WTC11 (cell line): ENCODE results near the gene DIPK2A. TPM values are rescaled to one million over a fixed set of nuclear protein-coding genes. Genes with fewer than 3 reads are reported as not detected.

Experiments
- ATAC-seq: fragments of 200-7000 bp; cut with Tn5 transposase; 2 replicates; pipeline ENCODE4 v1.10.0; 2021; ENCODE audit warnings: mild to moderate bottlenecking, moderate library complexity
- CTCF ChIA-PET: fragments of 300-600 bp; sonication (Branson Sonifier 250); formaldehyde crosslinking; loops from one replicate; lab custom pipeline; 2021; ENCODE audit warnings: antibody characterized with exemption; lab: Charles Lee
- POLR2A ChIA-PET: fragments of 350-600 bp; sonication (Branson Sonifier 250); formaldehyde crosslinking; loops from one replicate; lab custom pipeline; 2021; ENCODE audit warnings: antibody characterized with exemption; lab: Charles Lee
- DNase-seq: peaks from one replicate; pipeline ENCODE4 v3.0.0; 2021; ENCODE audit warnings: low spot score
- H3K27ac Mint-ChIP-seq: 2 replicates; pipeline ENCODE4 v1.8.0; 2021; ENCODE audit warnings: mixed read lengths
- H3K27me3 Mint-ChIP-seq: 2 replicates; pipeline ENCODE4 v1.8.0; 2021; ENCODE audit warnings: low read depth, mild to moderate bottlenecking, moderate library complexity, mixed read lengths
- H3K36me3 Mint-ChIP-seq: 2 replicates; pipeline ENCODE4 v1.8.0; 2021; ENCODE audit warnings: mixed read lengths
- H3K4me1 Mint-ChIP-seq: 2 replicates; pipeline ENCODE4 v1.8.0; 2022; ENCODE audit warnings: mixed read lengths
- H3K4me3 Mint-ChIP-seq: 2 replicates; pipeline ENCODE4 v1.8.0; 2021; ENCODE audit warnings: mild to moderate bottlenecking, moderate library complexity, mixed read lengths
- H3K9me3 Mint-ChIP-seq: 2 replicates; pipeline ENCODE4 v1.8.0; 2021; ENCODE audit warnings: mixed read lengths
- CREB1 ChIP-seq: sonication (generic); formaldehyde crosslinking; IDR thresholded peaks from 2 replicates; pipeline ENCODE4 v1.8.0; 2023; ENCODE audit warnings: mild to moderate bottlenecking, missing genetic modification reagents
- EMX1 ChIP-seq: fragments of 250-450 bp; sonication (Bioruptor Pico); IDR thresholded peaks from 2 replicates; pipeline ENCODE4 v1.8.0; 2021; ENCODE audit warnings: mild to moderate bottlenecking
- HMGA2 ChIP-seq: fragments of 250-450 bp; sonication (Bioruptor Pico); IDR thresholded peaks from 2 replicates; pipeline ENCODE4 v1.4.0; 2021; ENCODE audit warnings: mild to moderate bottlenecking, moderate library complexity
- JAZF1 ChIP-seq: fragments of 250-450 bp; sonication (Bioruptor Pico); IDR thresholded peaks from 2 replicates; pipeline ENCODE4 v1.9.0; 2021; ENCODE audit warnings: moderate library complexity, mild to moderate bottlenecking, inconsistent platforms
- MYBL2 ChIP-seq: sonication (generic); formaldehyde crosslinking; IDR thresholded peaks from 2 replicates; pipeline ENCODE4 v1.8.1; 2023; ENCODE audit warnings: mild to moderate bottlenecking, moderate library complexity, missing genetic modification reagents
- NFATC4 ChIP-seq: fragments of 250-450 bp; sonication (Bioruptor Pico); IDR thresholded peaks from 2 replicates; pipeline ENCODE4 v1.9.0; 2021; ENCODE audit warnings: mild to moderate bottlenecking
- OVOL2 ChIP-seq: fragments of 250-450 bp; sonication (Bioruptor Pico); IDR thresholded peaks from 2 replicates; pipeline ENCODE4 v1.9.0; 2021; ENCODE audit warnings: mild to moderate bottlenecking, borderline replicate concordance
- PRRX2 ChIP-seq: fragments of 250-450 bp; sonication (Bioruptor Pico); IDR thresholded peaks from 2 replicates; pipeline ENCODE4 v1.8.0; 2021; ENCODE audit warnings: mild to moderate bottlenecking
- RORB ChIP-seq: fragments of 250-450 bp; sonication (Bioruptor Pico); IDR thresholded peaks from 2 replicates; pipeline ENCODE4 v1.9.0; 2021; ENCODE audit warnings: mild to moderate bottlenecking
- TCF7 ChIP-seq: sonication (generic); formaldehyde crosslinking; IDR thresholded peaks from 2 replicates; pipeline ENCODE4 v1.8.0; 2022; ENCODE audit warnings: mild to moderate bottlenecking, low read depth, missing genetic modification reagents, moderate library complexity
- TEAD1 ChIP-seq: sonication (generic); formaldehyde crosslinking; IDR thresholded peaks from 2 replicates; pipeline ENCODE4 v1.8.0; 2022; ENCODE audit warnings: mild to moderate bottlenecking, missing genetic modification reagents
- ZBTB21 ChIP-seq: sonication (generic); formaldehyde crosslinking; IDR thresholded peaks from 2 replicates; pipeline ENCODE4 v1.8.1; 2023; ENCODE audit warnings: mild to moderate bottlenecking, missing genetic modification reagents, borderline replicate concordance
- ZNF121 ChIP-seq: sonication (generic); formaldehyde crosslinking; IDR thresholded peaks from 2 replicates; pipeline ENCODE4 v1.8.0; 2023; ENCODE audit warnings: missing genetic modification reagents
- ZNF138 ChIP-seq: sonication (generic); formaldehyde crosslinking; conservative IDR thresholded peaks from 2 replicates; pipeline ENCODE4 v1.8.1; 2022; ENCODE audit warnings: mild to moderate bottlenecking, moderate library complexity, missing genetic modification reagents
- ZNF416 ChIP-seq: fragments of 250-450 bp; sonication (Bioruptor Pico); IDR thresholded peaks from 2 replicates; pipeline ENCODE4 v1.9.0; 2021; ENCODE audit warnings: mild to moderate bottlenecking, inconsistent platforms
- ZNF423 ChIP-seq: fragments of 250-450 bp; sonication (Bioruptor Pico); IDR thresholded peaks from 2 replicates; pipeline ENCODE4 v2.1.2; 2022; ENCODE audit warnings: mild to moderate bottlenecking, moderate library complexity
- total RNA-seq: library from RNA; stranded (reverse); gene quantifications from 3 replicates; pipeline ENCODE4 v1.2.3, GENCODE V29; 2021
- TF ChIP-seq, protein P1 (sequence below): sonication (generic); formaldehyde crosslinking; IDR thresholded peaks from 2 replicates; pipeline ENCODE4 v1.8.1; 2023; ENCODE audit warnings: mild to moderate bottlenecking, missing genetic modification reagents, moderate library complexity
- TF ChIP-seq, protein P2 (sequence below): sonication (generic); formaldehyde crosslinking; IDR thresholded peaks from 2 replicates; pipeline ENCODE4 v1.8.1; 2023; ENCODE audit warnings: mild to moderate bottlenecking, moderate library complexity, missing genetic modification reagents
- TF ChIP-seq, protein P3 (sequence below): sonication (generic); formaldehyde crosslinking; IDR thresholded peaks from 2 replicates; pipeline ENCODE4 v1.8.0; 2022; ENCODE audit warnings: mild to moderate bottlenecking, missing genetic modification reagents
- TF ChIP-seq, protein P4 (sequence below): fragments of 250-450 bp; sonication (Bioruptor Pico); IDR thresholded peaks from 2 replicates; pipeline ENCODE4 v1.8.0; 2021; ENCODE audit warnings: mild to moderate bottlenecking
- TF ChIP-seq, protein P5 (sequence below): sonication (generic); formaldehyde crosslinking; IDR thresholded peaks from 2 replicates; pipeline ENCODE4 v1.8.1; 2022; ENCODE audit warnings: mild to moderate bottlenecking, missing genetic modification reagents, moderate library complexity, borderline replicate concordance
- TF ChIP-seq, protein P6 (sequence below): sonication (generic); formaldehyde crosslinking; IDR thresholded peaks from 2 replicates; pipeline ENCODE4 v1.8.1; 2023; ENCODE audit warnings: mild to moderate bottlenecking, missing genetic modification reagents
- TF ChIP-seq, protein P7 (sequence below): sonication (generic); formaldehyde crosslinking; IDR thresholded peaks from 2 replicates; pipeline ENCODE4 v1.8.0; 2022; ENCODE audit warnings: mild to moderate bottlenecking, missing genetic modification reagents
- TF ChIP-seq, protein P8 (sequence below): sonication (generic); formaldehyde crosslinking; IDR thresholded peaks from 2 replicates; pipeline ENCODE4 v1.8.0; 2022; ENCODE audit warnings: mild to moderate bottlenecking, missing genetic modification reagents

DIPK2A gene
- total RNA-seq, 1 experiment from 2014 or later: 35.1 TPM

DNA sequence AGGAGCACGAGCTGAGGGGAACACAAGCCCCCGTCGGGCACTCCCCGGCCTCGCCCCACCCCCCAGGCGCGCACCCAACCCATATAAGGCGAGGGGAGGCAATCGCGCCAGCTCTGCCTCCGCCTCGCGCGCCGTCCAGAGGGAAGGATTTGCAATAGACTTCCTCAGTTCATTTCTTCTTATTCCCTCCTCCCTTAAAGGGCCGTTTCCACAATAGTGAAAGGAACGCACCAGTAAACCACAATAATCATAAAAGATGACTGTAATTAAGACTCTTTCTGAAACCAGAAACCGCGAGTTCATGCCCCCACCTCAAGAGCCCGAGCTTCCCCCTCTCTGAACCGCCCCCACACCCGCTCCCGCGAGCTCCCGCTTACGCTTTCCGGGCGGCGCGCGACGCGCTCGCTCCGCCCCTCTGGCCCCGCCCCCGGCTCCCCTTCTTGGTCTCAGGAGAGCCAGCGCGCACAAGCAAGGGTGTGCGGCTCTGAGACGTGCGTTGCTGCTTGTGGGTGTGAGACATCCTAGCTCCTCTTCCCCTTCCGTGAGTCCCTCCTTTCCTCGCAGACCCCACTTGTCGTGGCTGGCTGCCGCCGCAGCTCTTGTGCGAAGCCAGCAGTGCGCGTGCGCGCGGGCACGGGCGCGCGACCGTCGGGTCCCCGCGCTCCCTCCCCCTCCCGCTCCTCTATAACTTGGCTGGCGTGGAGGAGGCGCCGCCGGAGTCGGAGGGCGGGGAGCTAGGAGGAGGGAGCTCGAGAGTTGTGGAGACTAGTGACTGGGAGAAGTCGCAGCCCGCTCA, at the start of gene DIPK2A (continued):
- TF ChIP-seq ZNF138 (CRISPR knock-in tag) (0 out of 2 replicates have a peak, but pooled peaks have one; percentile 61), MYBL2 (CRISPR knock-in tag) (peak; percentile 17; the same call in 1 of the 2 replicates), NFATC4 (CRISPR knock-in tag) (no peak), CREB1 (CRISPR knock-in tag) (no peak), ZNF416 (no peak), RORB (no peak), JAZF1 (no peak), ZNF423 (CRISPR knock-in tag) (no peak), HMGA2 (CRISPR knock-in tag) (no peak), EMX1 (0 out of 2 replicates have a peak, but pooled peaks have one; percentile 28), PRRX2 (no peak), ZNF121 (CRISPR knock-in tag) (no peak), OVOL2 (CRISPR knock-in tag) (0 out of 2 replicates have a peak, but pooled peaks have one; percentile 15)
- TF ChIP-seq, protein P1, sequence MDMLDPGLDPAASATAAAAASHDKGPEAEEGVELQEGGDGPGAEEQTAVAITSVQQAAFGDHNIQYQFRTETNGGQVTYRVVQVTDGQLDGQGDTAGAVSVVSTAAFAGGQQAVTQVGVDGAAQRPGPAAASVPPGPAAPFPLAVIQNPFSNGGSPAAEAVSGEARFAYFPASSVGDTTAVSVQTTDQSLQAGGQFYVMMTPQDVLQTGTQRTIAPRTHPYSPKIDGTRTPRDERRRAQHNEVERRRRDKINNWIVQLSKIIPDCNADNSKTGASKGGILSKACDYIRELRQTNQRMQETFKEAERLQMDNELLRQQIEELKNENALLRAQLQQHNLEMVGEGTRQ (CRISPR knock-in tag): 0 out of 2 replicates have a peak, but pooled peaks have one; percentile 16
- TF ChIP-seq, protein P2, sequence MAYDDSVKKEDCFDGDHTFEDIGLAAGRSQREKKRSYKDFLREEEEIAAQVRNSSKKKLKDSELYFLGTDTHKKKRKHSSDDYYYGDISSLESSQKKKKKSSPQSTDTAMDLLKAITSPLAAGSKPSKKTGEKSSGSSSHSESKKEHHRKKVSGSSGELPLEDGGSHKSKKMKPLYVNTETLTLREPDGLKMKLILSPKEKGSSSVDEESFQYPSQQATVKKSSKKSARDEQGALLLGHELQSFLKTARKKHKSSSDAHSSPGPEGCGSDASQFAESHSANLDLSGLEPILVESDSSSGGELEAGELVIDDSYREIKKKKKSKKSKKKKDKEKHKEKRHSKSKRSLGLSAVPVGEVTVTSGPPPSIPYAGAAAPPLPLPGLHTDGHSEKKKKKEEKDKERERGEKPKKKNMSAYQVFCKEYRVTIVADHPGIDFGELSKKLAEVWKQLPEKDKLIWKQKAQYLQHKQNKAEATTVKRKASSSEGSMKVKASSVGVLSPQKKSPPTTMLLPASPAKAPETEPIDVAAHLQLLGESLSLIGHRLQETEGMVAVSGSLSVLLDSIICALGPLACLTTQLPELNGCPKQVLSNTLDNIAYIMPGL (CRISPR knock-in tag): no peak
- TF ChIP-seq, protein P3, sequence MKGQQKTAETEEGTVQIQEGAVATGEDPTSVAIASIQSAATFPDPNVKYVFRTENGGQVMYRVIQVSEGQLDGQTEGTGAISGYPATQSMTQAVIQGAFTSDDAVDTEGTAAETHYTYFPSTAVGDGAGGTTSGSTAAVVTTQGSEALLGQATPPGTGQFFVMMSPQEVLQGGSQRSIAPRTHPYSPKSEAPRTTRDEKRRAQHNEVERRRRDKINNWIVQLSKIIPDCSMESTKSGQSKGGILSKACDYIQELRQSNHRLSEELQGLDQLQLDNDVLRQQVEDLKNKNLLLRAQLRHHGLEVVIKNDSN (CRISPR knock-in tag): peak; percentile 18
- TF ChIP-seq, protein P4, sequence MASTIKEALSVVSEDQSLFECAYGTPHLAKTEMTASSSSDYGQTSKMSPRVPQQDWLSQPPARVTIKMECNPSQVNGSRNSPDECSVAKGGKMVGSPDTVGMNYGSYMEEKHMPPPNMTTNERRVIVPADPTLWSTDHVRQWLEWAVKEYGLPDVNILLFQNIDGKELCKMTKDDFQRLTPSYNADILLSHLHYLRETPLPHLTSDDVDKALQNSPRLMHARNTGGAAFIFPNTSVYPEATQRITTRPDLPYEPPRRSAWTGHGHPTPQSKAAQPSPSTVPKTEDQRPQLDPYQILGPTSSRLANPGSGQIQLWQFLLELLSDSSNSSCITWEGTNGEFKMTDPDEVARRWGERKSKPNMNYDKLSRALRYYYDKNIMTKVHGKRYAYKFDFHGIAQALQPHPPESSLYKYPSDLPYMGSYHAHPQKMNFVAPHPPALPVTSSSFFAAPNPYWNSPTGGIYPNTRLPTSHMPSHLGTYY (CRISPR knock-in tag): no peak
- TF ChIP-seq, protein P5, sequence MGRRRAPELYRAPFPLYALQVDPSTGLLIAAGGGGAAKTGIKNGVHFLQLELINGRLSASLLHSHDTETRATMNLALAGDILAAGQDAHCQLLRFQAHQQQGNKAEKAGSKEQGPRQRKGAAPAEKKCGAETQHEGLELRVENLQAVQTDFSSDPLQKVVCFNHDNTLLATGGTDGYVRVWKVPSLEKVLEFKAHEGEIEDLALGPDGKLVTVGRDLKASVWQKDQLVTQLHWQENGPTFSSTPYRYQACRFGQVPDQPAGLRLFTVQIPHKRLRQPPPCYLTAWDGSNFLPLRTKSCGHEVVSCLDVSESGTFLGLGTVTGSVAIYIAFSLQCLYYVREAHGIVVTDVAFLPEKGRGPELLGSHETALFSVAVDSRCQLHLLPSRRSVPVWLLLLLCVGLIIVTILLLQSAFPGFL (CRISPR knock-in tag): no peak
- TF ChIP-seq, all 79 proteins: peak for 14

DNA sequence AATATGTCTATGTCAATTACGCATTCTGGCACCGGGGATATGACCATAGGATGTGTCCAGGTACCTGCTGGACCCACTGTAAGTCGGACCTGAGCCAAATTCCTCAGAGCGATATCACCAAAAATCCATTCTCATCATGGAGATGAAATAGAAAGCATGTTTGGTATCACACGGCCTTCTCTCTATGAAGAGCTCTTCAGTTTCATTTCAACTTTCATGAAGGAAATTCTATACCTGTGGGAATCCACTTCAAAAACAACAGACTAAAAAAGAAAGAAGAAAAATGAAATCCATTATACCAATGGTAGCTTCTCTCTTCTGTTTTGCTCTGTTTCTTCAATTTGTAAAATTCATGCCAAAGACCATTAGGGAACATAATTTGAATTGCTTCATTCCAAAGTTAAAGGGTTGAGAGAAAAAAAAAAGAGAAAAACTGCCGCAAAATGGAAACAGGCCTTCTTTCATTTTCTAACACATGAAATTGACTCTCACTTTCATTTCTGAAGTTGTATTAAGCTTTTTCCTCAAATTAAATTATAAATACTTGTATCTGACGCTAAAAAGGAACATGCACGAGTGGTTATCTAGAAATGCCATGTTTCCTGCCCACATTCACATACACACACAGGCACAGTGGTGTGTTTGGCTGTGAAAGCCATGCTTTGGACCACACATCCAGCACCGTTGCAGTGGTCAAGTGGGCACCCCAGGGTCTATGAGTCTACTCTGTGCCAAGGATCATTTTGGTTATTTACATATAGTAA, 46.9 kb upstream of the DIPK2A start:
- Mint-ChIP-seq H3K9me3 (peaks cover 14% of the 10 kb centered on the region), H3K27ac (no peak overlapping the region), H3K4me1 (no peaks in the 10 kb centered on the region), H3K4me3 (no peak overlapping the region), H3K36me3 (no peaks in the 10 kb centered on the region), H3K27me3 (no peaks in the 10 kb centered on the region)
- ATAC-seq: no peak
- CTCF ChIA-PET: no interaction called here
- no peak for DNase-seq
- POLR2A ChIA-PET: no interaction called here
- TF ChIP-seq, protein P6, sequence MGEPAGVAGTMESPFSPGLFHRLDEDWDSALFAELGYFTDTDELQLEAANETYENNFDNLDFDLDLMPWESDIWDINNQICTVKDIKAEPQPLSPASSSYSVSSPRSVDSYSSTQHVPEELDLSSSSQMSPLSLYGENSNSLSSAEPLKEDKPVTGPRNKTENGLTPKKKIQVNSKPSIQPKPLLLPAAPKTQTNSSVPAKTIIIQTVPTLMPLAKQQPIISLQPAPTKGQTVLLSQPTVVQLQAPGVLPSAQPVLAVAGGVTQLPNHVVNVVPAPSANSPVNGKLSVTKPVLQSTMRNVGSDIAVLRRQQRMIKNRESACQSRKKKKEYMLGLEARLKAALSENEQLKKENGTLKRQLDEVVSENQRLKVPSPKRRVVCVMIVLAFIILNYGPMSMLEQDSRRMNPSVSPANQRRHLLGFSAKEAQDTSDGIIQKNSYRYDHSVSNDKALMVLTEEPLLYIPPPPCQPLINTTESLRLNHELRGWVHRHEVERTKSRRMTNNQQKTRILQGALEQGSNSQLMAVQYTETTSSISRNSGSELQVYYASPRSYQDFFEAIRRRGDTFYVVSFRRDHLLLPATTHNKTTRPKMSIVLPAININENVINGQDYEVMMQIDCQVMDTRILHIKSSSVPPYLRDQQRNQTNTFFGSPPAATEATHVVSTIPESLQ: no peak
- TF ChIP-seq TEAD1 (CRISPR knock-in tag) (no peak), TCF7 (CRISPR knock-in tag) (no peak), ZBTB21 (no peak)
- TF ChIP-seq, protein P7, sequence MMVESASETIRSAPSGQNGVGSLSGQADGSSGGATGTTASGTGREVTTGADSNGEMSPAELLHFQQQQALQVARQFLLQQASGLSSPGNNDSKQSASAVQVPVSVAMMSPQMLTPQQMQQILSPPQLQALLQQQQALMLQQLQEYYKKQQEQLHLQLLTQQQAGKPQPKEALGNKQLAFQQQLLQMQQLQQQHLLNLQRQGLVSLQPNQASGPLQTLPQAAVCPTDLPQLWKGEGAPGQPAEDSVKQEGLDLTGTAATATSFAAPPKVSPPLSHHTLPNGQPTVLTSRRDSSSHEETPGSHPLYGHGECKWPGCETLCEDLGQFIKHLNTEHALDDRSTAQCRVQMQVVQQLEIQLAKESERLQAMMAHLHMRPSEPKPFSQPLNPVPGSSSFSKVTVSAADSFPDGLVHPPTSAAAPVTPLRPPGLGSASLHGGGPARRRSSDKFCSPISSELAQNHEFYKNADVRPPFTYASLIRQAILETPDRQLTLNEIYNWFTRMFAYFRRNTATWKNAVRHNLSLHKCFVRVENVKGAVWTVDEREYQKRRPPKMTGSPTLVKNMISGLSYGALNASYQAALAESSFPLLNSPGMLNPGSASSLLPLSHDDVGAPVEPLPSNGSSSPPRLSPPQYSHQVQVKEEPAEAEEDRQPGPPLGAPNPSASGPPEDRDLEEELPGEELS (CRISPR knock-in tag): no peak
- TF ChIP-seq, protein P8, sequence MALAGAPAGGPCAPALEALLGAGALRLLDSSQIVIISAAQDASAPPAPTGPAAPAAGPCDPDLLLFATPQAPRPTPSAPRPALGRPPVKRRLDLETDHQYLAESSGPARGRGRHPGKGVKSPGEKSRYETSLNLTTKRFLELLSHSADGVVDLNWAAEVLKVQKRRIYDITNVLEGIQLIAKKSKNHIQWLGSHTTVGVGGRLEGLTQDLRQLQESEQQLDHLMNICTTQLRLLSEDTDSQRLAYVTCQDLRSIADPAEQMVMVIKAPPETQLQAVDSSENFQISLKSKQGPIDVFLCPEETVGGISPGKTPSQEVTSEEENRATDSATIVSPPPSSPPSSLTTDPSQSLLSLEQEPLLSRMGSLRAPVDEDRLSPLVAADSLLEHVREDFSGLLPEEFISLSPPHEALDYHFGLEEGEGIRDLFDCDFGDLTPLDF: no peak
